Peyer's patch (tissue), 4 donors: ENCODE results near the gene IL12RB2. TPM values are rescaled to one million over a fixed set of nuclear protein-coding genes. Genes with fewer than 3 reads are reported as not detected.
"Not testable (repeated sequence)": the region's sequence is repeated elsewhere in the genome, so short reads cannot be mapped to it uniquely, and the experiment has no call there.

Source experiments
- DNase-seq, 3 donors: peaks; one replicate each; pipeline ENCODE4 v3.0.0-alpha.2; 2017 to 2019
- H3K27ac ChIP-seq, 4 donors: fragments of 200-600 bp; sonication (generic); one replicate each; pipeline ENCODE4 v1.5.1; 2016 to 2019
- H3K27me3 ChIP-seq, 2 donors: fragments of 200-600 bp; sonication (generic); one replicate each; pipeline ENCODE4 v1.5.1; 2019
- H3K36me3 ChIP-seq, 3 donors: fragments of 200-600 bp; sonication (generic); one replicate each; pipeline ENCODE4 v1.5.1; 2016 to 2019
- H3K4me1 ChIP-seq, 4 donors: fragments of 200-600 bp; sonication (generic); one replicate each; pipeline ENCODE4 v1.5.1; 2016 to 2019
- H3K4me3 ChIP-seq, 4 donors: fragments of 200-600 bp; sonication (generic); 1 replicate in 3 of 4; 2 replicates in 1 of 4; pipeline ENCODE4 v1.5.1; 2016 to 2019; ENCODE audit warnings: mild to moderate bottlenecking in 1 of 4
- H3K9me3 ChIP-seq, 4 donors: fragments of 200-600 bp; sonication (generic); one replicate each; pipeline ENCODE4 v1.5.1; 2016 to 2019; ENCODE audit warnings: mild to moderate bottlenecking in 1 of 4
- POLR2A ChIP-seq, 2 donors: fragments of 450-650 bp; IDR thresholded peaks; one replicate each; pipeline ENCODE4 v1.5.1; 2017; ENCODE audit warnings: antibody characterized with exemption in 2 of 2, mild to moderate bottlenecking in 2 of 2, moderate library complexity in 2 of 2
- small RNA-seq, 2 donors: library from RNA; depleted of rRNA; stranded (forward); fragments of <200 nt; gene quantifications; one replicate each; pipeline ENCODE3, GENCODE V24; 2016
- total RNA-seq, 4 donors: library from RNA; depleted of rRNA; stranded (reverse); fragments of >200 nt; gene quantifications; one replicate each; pipeline ENCODE4 v1.1.0, GENCODE V29; 2016
- TF ChIP-seq, protein P1 (sequence below), 6 experiments: fragments of 450-650 bp in 4 of 6; fragments of 200-600 bp in 2 of 6; sonication (generic) in 1 of 6; IDR thresholded peaks; one replicate each; pipeline ENCODE4 v1.5.1; 2017 to 2019; ENCODE audit warnings: antibody characterized with exemption in 6 of 6, mild to moderate bottlenecking in 3 of 6, moderate library complexity in 1 of 6

Gene IL12RB2
- total RNA-seq, 4 donors from 2014 or later = 0.35 to 3.3 (median 1.8) TPM

DNA sequence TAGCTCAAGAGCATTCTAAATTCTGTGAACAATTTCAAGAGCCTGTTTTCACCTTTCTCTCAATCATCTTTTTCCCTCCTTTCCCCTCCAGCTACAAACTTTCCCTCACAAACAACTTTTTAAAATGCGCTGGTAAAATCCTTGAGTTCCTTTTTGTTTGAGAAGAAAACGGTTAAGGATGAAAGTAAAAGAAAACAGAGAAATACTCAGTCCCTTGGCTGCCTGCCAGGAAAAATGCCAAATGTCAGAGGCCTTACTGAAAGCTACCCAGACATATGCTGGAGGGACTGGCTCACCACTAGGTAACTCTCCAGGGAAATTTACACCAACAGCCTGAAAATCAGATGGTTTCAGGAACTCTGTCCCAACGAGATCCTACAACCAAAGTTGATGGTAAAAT is 133.5 kb downstream of the IL12RB2 start:
- Histone ChIP-seq H3K27ac (no peak overlapping the region), H3K9me3 (no peaks in the 10 kb centered on the region), H3K4me3 (no peak overlapping the region), H3K36me3 (no peaks in the 10 kb centered on the region), H3K27me3 (no peaks in the 10 kb centered on the region), H3K4me1 (no peaks in the 10 kb centered on the region)
- DNase-seq = peak in 2 of 3 donors; percentile 25 to 54
- TF ChIP-seq, protein P1, sequence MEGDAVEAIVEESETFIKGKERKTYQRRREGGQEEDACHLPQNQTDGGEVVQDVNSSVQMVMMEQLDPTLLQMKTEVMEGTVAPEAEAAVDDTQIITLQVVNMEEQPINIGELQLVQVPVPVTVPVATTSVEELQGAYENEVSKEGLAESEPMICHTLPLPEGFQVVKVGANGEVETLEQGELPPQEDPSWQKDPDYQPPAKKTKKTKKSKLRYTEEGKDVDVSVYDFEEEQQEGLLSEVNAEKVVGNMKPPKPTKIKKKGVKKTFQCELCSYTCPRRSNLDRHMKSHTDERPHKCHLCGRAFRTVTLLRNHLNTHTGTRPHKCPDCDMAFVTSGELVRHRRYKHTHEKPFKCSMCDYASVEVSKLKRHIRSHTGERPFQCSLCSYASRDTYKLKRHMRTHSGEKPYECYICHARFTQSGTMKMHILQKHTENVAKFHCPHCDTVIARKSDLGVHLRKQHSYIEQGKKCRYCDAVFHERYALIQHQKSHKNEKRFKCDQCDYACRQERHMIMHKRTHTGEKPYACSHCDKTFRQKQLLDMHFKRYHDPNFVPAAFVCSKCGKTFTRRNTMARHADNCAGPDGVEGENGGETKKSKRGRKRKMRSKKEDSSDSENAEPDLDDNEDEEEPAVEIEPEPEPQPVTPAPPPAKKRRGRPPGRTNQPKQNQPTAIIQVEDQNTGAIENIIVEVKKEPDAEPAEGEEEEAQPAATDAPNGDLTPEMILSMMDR (IDR thresholded peaks at IDR 0.05) = no peak
- TF ChIP-seq POLR2A (IDR thresholded peaks at IDR 0.05) = no peak

DNA sequence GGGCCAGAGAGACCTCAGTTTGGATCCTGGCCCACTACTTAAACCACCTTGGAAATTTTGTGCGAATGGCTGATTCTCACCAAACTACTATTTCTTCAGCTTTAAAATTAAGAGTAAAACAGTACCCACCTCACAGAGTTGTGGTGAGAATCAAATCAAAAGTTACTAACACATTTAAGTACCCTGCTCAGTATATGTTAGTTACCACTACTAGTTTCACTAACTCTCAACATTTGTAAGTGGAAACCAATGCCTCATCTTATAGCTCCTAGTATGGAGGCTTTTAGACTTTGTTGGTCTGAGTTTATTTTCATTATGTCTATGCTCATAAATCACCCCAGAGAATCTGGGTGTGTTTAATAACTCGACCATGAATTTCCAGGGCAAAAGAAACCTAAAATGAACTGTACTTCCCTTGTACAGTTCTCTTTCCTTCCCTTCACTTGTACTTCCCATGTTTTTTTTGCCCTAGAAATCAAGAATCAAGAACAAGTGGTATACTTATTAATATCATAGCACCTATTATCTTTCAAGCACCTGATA is 134.1 kb downstream of the IL12RB2 start:
- Histone ChIP-seq H3K9me3 (no peaks in the 10 kb centered on the region), H3K27me3 (no peaks in the 10 kb centered on the region), H3K4me3 (no peak overlapping the region), H3K27ac (no peak overlapping the region), H3K4me1 (no peaks in the 10 kb centered on the region), H3K36me3 (no peaks in the 10 kb centered on the region)
- TF ChIP-seq, protein P1 (IDR thresholded peaks at IDR 0.05) = no peak
- TF ChIP-seq POLR2A (IDR thresholded peaks at IDR 0.05) = no peak
- no peak for DNase-seq

DNA sequence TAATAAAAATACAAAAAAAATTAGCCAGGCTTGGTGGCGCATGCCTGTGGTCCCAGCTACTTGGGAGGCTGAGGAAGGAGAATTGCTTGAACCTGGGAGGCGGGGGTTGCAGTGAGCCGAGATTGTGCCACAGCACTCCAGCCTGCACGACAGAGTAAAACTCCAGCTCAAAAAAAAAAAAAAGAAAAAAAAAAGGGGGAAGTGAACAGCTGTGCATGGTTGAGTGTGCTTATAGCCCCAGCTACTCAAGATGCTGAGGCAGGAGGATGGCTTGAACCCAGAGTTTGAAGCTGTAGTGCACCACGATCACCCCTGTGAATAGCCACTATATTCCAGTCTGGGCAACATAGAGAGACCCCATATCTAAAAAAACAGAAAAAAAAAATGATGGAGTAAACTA is 138.3 kb downstream of the IL12RB2 start:
- H3K9me3 ChIP-seq, H3K4me3 ChIP-seq, DNase-seq, H3K27ac ChIP-seq, H3K27me3 ChIP-seq, H3K4me1 ChIP-seq, H3K36me3 ChIP-seq: not testable (repeated sequence)

Small RNA genes lying within 50 kb of the gene (small RNA-seq; reads per million reads assigned to genes)
- gene RNU4ATAC4P (0 reads per million in 2 donors), gene RNU6-387P (0 reads per million in 2 donors)

Other genes starting within 250 kb of the IL12RB2 start
- not detected for gene C1orf141, start 172.9 kb upstream of the IL12RB2 start, total RNA-seq
- 1 to 10 TPM in 1 of 4 donors, not detected in 3; 1.6 TPM for gene IL23R, start 141.4 kb upstream of the IL12RB2 start, total RNA-seq
- 100 to 1,000 TPM in 3 of 4 donors, 10 to 100 TPM in 1; 99.5 to 171 (median 103) TPM for gene SERBP1, start 122.5 kb downstream of the IL12RB2 start, total RNA-seq